HG03571 (cell line): ENCODE measurements around the gene MOGAT1.
"Not testable (repeated sequence)": the region's sequence is repeated elsewhere in the genome, so short reads cannot be mapped to it uniquely, and the experiment has no call there.

ENCODE experiments used
- ATAC-seq: cut with Tn5 transposase; IDR thresholded peaks from one replicate; pipeline ENCODE4 v1.9.1; 2021; ENCODE audit not compliant: unreplicated experiment

MOGAT1 gene

GRCh38 chr2:222670191-222671038, 1.0 kb upstream of the MOGAT1 start:
- ATAC-seq: no peak

DNA sequence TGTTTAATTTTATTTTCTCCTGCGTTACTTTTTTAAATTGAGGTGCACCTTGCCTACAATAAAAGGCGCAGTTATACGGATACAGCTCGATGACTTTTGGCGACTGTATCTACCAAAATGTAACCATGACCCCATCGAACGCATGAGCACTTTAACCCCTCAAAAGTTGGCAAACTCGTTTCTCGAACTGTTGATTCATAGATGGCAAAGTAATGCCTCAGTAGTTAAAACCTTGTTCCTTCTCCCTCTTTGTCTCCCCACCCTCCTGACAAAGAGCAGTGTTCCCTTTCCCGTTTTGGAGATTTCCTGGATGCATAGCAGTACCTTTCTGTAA, 577 bp downstream of the MOGAT1 start:
- ATAC-seq: no peak

DNA sequence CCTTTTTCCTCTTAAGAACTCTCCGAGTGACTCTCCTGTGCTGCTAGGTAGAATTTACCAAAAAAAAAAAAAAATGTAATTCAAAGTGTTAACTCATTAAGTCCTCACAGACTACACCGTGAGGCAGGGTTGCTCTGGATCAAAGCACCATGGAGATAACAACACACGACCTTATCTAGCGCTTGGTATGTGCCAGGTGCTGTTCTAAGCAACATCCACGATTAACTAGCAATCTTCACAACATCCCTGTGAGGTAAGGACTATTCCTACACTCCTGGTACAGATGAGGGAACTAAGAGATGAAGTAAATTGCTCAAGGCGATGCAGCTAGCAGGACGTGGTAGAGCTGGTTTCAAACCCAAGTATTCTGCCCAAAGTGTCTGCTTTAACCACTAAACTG, 1.8 kb downstream of the MOGAT1 start:
- no peak for ATAC-seq

DNA sequence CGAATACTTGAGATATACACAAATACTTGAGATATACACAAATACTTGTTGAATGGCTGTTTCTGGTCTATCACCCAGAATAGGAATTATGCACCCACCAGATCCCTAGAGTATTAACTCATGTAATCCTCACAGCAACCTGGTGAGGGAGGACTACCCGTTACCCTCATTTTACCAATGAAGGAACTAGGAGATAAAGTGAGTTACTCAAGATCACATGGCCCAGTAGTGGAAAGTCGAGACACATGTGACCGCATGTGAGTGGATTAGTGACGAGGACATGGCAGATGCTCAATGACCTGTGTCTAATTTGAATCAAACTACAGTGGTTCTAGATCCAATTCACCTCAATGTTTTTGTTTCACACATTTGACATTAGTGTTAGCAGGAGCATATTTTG, 2.4 kb downstream of the MOGAT1 start:
- no peak for ATAC-seq

DNA sequence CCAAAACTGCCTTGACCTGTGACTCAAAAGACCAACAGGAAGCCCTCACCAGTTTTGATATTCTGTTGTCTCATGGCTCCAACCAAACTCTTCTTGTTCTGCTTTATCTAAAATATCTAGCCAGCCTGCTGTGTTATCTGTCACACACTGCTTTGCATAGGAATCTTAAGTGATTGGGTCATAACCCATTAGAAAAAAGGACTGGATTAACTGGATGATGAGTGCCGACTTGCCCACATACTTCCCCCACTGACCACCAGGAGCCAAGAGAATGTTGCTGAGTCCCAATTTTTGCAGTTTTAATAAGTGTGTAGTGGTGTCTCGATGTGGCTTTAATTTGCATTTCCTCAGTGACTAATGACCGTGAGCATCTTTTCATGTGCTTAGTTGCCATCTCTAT, 6.5 kb downstream of the MOGAT1 start:
- ATAC-seq: no peak

GRCh38 chr2:222683805-222684204, 12.3 kb downstream of the MOGAT1 start:
- ATAC-seq: no peak

DNA sequence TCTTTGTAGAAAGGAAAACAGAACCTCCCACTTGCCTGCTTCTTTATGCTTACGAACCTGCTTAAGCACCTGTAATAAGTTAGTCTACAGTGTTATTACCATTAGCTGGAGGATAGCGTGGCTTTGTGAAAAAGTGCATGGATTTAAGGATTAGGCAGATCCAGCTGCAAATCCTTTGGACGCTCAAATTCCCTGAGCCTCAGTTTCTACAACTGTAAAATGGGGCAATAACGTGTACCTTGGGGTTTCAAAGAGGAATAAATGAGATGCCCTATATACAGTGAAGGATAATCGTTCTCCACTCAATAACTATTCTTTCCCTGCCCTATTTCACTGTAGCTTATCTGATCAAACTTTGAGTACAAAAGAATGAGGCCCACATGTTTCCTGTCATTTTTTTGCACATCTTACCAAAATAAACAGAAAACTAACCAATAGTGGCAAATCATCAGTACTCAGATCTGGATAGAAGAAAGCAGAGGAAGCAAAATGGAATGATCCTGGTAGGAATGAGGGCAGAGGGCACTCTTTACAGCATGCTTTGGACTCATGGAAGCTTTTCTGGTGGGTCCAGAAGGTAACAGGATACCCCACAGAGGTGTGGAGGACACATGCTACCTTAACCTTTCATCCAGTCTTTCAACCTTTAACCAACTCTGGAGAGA, 14.8 kb downstream of the MOGAT1 start:
- ATAC-seq: no peak

- ATAC-seq: no peak
Measured at GRCh38 chr2:222688917-222689316, 17.5 kb downstream of the MOGAT1 start.

DNA sequence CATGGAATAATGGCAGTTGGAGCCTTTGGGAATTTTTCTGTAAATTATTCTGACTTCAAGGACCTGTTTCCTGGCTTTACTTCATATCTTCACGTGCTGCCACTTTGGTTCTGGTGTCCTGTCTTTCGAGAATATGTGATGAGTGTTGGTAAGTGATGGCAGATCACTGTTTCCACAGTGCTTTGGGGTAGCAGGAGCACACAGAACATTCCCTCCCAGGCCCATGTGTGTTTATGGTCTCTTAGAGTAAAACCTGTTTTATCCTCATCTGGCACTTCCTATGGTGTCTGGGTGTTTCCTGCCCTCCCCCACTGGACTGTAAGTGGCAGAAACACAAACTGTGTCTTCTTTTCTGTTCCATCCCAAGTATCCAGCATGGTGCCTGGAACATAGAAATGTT, 17.9 kb downstream of the MOGAT1 start:
- ATAC-seq: no peak

- peak; percentile 96 for ATAC-seq
Measured at GRCh38 chr2:222690564-222691200, 19.2 kb downstream of the MOGAT1 start.

GRCh38 chr2:222693413-222693812, 22.0 kb downstream of the MOGAT1 start:
- not testable (repeated sequence) for ATAC-seq

- ATAC-seq: no peak
Measured at GRCh38 chr2:222693837-222694236, 22.4 kb downstream of the MOGAT1 start.

GRCh38 chr2:222698276-222698675, 26.8 kb downstream of the MOGAT1 start:
- ATAC-seq: no peak

GRCh38 chr2:222701233-222701632, 29.8 kb downstream of the MOGAT1 start:
- ATAC-seq: no peak

- no peak for ATAC-seq
Measured at GRCh38 chr2:222701721-222702131, 30.3 kb downstream of the MOGAT1 start.

- no peak for ATAC-seq
Measured at GRCh38 chr2:222703091-222703490, 31.6 kb downstream of the MOGAT1 start.

DNA sequence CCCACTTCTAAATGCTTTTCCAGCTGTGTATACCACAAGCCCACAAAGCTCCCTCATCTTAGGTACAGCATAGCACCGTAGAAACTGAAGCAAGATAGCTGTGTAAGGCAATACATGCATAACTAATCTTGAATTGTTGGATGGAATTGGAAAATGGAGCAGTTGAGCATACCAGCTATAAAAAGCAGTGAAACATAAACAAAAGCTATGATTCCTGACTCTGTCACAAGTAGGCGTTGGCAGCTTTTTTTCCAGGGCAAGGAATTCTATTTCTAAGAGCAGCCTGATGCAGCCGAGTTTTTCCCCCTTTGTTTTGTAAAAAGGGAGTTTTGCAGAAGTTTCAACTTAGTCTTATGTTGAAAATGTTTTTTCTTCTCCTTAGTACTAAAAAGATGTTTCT, 32.4 kb downstream of the MOGAT1 start:
- no peak for ATAC-seq

GRCh38 chr2:222706616-222707015, 35.2 kb downstream of the MOGAT1 start:
- ATAC-seq: no peak

DNA sequence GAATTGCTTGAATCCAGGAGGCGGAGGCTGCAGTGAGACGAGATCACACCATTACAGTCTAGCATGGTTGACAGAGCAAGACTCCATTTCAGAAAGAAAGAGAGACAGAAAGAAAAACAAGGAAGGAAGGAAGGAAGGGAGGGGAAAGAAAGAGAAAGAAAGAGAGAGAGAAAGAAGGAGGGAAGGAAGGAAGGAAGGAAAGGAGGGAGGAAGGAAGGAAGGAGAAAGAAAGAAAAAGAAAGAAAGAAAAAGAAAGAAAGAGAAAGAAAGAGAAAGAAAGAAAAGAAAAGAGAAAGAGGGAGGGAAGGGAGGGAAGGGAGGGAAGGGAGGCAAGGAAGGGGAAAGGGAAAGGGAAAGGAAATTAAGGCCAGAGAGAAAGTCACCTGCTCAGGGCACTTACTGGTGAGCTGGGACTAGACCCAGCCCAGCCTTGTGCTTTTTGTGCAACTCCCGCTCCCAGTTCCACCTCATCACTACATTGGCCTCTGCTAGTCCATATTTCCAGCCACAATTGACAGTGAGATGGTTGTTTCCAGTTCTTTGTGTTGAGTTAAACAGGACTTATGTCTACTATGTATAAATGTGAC, 35.7 kb downstream of the MOGAT1 start:
- no peak for ATAC-seq

DNA sequence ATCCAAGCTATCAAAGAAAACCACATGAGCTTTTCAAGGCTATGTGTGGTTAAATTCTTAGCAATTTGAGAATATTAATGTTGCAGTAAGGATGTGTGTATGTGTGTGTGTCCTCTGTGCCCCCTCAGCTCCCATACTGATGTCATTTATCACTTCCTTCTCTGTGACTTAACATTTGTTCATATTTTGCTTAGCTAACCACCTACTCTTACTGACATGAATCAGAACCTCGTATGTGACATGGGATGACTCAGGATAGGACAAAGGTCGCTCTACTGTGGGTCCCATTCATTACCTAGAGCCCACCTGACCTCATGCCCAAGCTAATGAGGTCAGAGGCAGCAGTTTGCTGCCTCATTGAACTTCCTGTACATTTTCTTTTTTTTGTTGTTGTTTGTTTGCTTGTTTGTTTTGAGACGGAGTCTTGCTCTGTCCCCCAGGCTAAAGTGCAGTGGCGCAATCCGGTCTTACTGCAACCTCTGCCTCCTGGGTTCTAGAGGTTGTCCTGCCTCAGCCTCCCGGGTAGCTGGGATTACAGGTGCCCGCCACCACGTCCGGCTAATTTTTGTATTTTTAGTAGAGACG, 36.3 kb downstream of the MOGAT1 start:
- peak; percentile 32 for ATAC-seq

DNA sequence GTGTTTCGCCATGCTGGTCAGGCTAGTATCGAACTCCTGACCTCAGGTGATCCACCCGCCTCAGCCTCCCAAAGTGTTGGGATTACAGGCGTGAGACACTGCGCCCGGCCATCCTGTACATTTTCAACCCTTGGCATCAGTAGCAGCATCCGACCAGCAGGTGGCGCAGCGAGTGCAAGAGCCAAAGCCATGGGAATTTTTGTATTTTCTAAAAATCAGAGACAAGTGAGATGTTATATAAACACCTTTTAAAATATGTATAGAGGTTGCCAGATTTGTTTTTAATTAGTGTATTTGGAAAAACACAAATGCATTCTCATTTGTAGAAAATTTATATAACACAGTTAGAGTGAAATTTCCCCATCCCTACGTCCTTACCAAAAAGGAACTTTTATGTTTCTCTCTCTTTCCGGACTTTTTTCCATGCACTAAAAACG, 36.8 kb downstream of the MOGAT1 start:
- peak; percentile 54 for ATAC-seq
